NT2/D1 (cell line): Measurements from ENCODE around the gene TMCC1.
"Not testable (repeated sequence)": the region's sequence is repeated elsewhere in the genome, so short reads cannot be mapped to it uniquely, and the experiment has no call there.

Experiments
- DNase-seq: peaks from one replicate; pipeline ENCODE4 v3.0.0-alpha.2; 2011; ENCODE audit warnings: low read depth, low spot score
- H3K27me3 ChIP-seq: 2 replicates; pipeline ENCODE4 v1.6.0; 2011; ENCODE audit warnings: mild to moderate bottlenecking; ENCODE audit not compliant: insufficient read length, insufficient read depth
- H3K36me3 ChIP-seq: 2 replicates; pipeline ENCODE4 v1.6.1; 2011; ENCODE audit warnings: mild to moderate bottlenecking, low read length, mixed read lengths; ENCODE audit not compliant: insufficient read depth, insufficient read length
- H3K4me1 ChIP-seq: 2 replicates; pipeline ENCODE4 v1.5.1; 2011; ENCODE audit not compliant: insufficient read depth, insufficient read length
- H3K4me3 ChIP-seq: 2 replicates; pipeline ENCODE4 v1.5.1; 2011; ENCODE audit warnings: low read depth; ENCODE audit not compliant: insufficient read length
- H3K9ac ChIP-seq: 2 replicates; pipeline ENCODE4 v1.6.0; 2011; ENCODE audit warnings: low read depth; ENCODE audit not compliant: insufficient read length
- H3K9me3 ChIP-seq: 2 replicates; pipeline ENCODE4 v1.5.1; 2011; ENCODE audit warnings: mild to moderate bottlenecking, low read length; ENCODE audit not compliant: insufficient read depth
- SUZ12 ChIP-seq: IDR thresholded peaks from 2 replicates; pipeline ENCODE4 v1.6.1; 2011; ENCODE audit not compliant: insufficient read length, insufficient read depth; ENCODE audit errors: extremely low read depth
- YY1 ChIP-seq: IDR thresholded peaks from 2 replicates; pipeline ENCODE4 v1.6.1; 2011; ENCODE audit not compliant: insufficient read length, insufficient read depth
- ZNF274 ChIP-seq: IDR thresholded peaks from 2 replicates; pipeline ENCODE4 v1.6.1; 2011; ENCODE audit warnings: mild to moderate bottlenecking, low read depth, low read length

Gene TMCC1

DNA sequence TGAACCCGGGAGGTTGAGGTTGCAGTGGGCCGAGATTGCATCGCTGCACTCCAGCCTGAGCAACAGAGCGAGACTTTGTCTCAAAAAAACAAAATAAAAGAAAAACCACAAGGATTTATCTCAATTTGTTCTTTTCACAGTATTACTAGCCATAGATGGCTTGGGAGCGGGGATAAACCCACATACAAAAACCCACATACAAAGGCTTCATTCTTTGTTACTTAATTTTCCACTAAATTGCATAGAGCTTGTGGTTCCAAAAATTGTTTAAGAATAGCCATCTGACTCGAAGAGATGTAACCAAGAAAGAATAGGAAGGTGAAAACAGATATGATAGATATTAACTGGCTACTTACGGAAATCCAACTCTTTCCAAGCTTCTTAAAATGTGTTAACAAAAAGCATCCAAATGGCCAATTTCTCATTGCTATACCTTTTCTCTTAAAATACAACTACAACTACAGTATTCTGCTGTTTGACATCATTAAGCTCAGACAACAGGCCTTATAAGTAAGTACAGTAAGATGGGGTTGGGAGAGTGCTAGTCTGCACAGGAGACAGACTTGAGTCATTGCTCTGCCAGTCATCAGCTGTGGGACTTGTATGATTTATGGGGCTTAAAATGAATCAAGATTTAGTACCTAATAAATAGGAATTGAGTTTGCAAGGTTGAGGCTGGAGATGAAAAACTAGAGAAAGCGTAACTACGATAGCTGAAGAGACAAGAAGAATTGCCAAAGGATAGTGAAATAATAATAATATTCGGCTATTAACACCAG is 190.4 kb downstream of the TMCC1 start:
- Histone ChIP-seq H3K4me3 (no peak overlapping the region), H3K4me1 (no peaks in the 10 kb centered on the region), H3K9ac (no peak overlapping the region), H3K9me3 (peaks cover 10% of the 10 kb centered on the region; the same call in 1 of the 2 replicates), H3K27me3 (no peaks in the 10 kb centered on the region), H3K36me3 (no peaks in the 10 kb centered on the region)
- TF ChIP-seq SUZ12 (no peak), YY1 (no peak), ZNF274 (no peak)
- DNase-seq: no peak

DNA sequence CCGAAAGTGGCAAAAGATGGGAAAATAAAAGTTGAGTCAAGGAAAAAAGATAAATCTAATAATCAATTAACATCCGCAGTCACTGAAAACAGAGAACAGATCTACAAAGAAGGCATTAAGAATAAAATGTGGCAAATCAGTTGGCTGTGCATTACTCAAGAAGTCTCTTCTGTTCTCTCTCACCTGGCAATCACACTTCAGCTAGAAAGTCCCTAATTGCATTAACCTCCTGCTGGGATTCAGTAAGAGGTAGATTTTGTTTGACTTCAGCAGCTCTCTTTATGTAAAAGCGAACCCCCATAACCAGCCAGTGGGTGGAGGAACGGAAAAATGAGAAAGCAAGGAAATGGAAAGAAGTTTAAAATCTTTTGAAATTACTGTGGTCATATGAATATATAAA is 192.3 kb downstream of the TMCC1 start:
- TF ChIP-seq SUZ12 (no peak), ZNF274 (no peak), YY1 (no peak)
- DNase-seq: no peak
- Histone ChIP-seq H3K4me1 (no peaks in the 10 kb centered on the region), H3K36me3 (peaks cover 2% of the 10 kb centered on the region), H3K9ac (no peak overlapping the region), H3K9me3 (peaks cover 29% of the 10 kb centered on the region), H3K4me3 (no peak overlapping the region), H3K27me3 (no peaks in the 10 kb centered on the region)

GRCh38 chr3:129699612-129700011 is 193.9 kb downstream of the TMCC1 start:
- DNase-seq: no peak
- Histone ChIP-seq H3K9me3 (peaks cover 42% of the 10 kb centered on the region), H3K36me3 (peaks cover 2% of the 10 kb centered on the region), H3K27me3 (no peaks in the 10 kb centered on the region), H3K4me3 (no peak overlapping the region), H3K9ac (no peak overlapping the region), H3K4me1 (no peaks in the 10 kb centered on the region)
- TF ChIP-seq YY1: no peak
- TF ChIP-seq ZNF274: no peak
- TF ChIP-seq SUZ12: no peak

- Histone ChIP-seq H3K4me1 (no peaks in the 10 kb centered on the region), H3K36me3 (peaks cover 2% of the 10 kb centered on the region), H3K9ac (no peak overlapping the region), H3K9me3 (peaks cover 42% of the 10 kb centered on the region), H3K27me3 (no peaks in the 10 kb centered on the region), H3K4me3 (no peak overlapping the region)
- DNase-seq: no peak
- TF ChIP-seq YY1 (no peak), SUZ12 (no peak), ZNF274 (no peak)
Measured at GRCh38 chr3:129699199-129699598, 194.3 kb downstream of the TMCC1 start.

DNA sequence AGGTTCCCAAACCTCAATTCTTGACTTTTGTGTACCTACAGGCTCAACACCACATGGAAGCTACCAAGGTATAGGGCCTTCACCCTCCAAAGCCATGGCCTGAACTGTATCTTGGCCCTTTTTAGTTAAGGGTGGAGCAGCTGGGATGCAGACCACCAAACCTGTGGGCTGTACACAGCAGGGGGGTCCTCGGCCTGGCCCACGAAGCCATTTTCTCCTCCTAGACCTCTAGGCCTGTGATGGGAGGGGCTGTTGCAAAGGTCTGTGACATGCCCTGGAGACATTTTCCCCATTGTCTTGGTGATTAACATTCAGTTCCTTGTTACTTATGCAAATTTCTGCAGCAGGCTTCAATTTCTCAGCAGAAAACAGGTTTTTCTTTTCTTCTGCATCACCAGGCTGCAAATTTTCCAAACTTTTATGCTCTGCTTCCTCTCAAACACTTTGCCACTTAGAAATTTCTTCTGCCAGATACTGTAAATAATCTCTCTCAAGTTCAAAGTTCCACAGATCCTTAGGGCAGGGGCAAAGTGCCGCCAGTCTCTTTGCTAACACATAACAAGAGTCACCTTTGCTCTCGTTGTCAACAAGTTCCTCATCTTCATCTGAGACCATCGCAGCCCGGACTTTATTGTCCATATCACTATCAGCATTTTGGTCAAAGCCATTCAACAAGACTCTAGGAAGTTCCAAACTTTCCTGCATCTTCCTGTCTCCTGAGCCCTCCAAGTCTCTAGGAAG is 196.1 kb downstream of the TMCC1 start:
- H3K9me3 ChIP-seq: peaks cover 42% of the 10 kb centered on the region
- H3K4me3 ChIP-seq: no peak overlapping the region
- no peaks in the 10 kb centered on the region for H3K4me1 ChIP-seq
- peaks cover 2% of the 10 kb centered on the region for H3K36me3 ChIP-seq
- no peaks in the 10 kb centered on the region for H3K27me3 ChIP-seq
- no peak overlapping the region for H3K9ac ChIP-seq
- no peak for DNase-seq
- no peak for TF ChIP-seq ZNF274
- TF ChIP-seq YY1: no peak
- no peak for TF ChIP-seq SUZ12

- H3K27me3 ChIP-seq, H3K4me1 ChIP-seq, H3K9ac ChIP-seq, DNase-seq, H3K36me3 ChIP-seq, H3K4me3 ChIP-seq: not testable (repeated sequence)
- H3K9me3 ChIP-seq: peaks cover 42% of the 10 kb centered on the region
Measured at GRCh38 chr3:129696430-129696829, 197.1 kb downstream of the TMCC1 start.

- H3K4me3 ChIP-seq: no peak overlapping the region
- H3K36me3 ChIP-seq: peaks cover 2% of the 10 kb centered on the region
- no peaks in the 10 kb centered on the region for H3K4me1 ChIP-seq
- H3K27me3 ChIP-seq: no peaks in the 10 kb centered on the region
- TF ChIP-seq YY1 (no peak), SUZ12 (no peak), ZNF274 (no peak)
- no peak for DNase-seq
- H3K9ac ChIP-seq: no peak overlapping the region
- H3K9me3 ChIP-seq: peaks cover 42% of the 10 kb centered on the region
Measured at GRCh38 chr3:129695230-129695629, 198.3 kb downstream of the TMCC1 start.
